HCEC 1CT (cell line): Measurements from ENCODE around the gene LAMP1.
"Not testable (repeated sequence)": the region's sequence is repeated elsewhere in the genome, so short reads cannot be mapped to it uniquely, and the experiment has no call there.

ENCODE experiments used
- DNase-seq: peaks from one replicate; pipeline ENCODE4 v3.0.0-alpha.2; 2017

LAMP1 gene, protein sequence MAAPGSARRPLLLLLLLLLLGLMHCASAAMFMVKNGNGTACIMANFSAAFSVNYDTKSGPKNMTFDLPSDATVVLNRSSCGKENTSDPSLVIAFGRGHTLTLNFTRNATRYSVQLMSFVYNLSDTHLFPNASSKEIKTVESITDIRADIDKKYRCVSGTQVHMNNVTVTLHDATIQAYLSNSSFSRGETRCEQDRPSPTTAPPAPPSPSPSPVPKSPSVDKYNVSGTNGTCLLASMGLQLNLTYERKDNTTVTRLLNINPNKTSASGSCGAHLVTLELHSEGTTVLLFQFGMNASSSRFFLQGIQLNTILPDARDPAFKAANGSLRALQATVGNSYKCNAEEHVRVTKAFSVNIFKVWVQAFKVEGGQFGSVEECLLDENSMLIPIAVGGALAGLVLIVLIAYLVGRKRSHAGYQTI

DNA sequence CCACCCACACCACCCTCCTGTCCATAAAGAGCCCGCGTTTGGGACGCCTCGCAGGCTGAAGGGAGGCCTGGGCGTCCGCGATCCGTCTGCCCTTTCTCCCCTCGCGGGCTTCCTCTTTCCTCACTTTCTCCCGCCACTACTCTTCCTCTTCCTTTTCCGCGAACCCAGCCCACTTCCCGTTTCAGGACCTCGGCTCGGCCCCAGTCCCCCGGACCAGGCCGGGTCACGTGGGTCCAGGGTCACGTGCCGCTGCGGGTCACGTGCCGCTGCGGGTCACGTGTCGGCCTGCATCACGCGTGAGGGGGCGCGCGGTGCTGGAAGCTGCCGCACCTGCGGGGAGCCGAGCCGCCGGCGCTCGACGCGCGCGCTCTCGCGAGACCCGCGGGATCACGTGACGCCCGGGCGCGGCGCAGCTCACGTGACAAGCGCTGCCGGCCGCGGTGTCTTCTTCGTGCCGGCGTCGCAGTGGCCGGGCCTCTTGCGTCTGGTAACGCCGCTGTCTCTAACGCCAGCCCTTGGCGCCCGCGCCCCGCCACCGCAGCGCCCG lies at the start of gene LAMP1:
LAMP1 (plus strand) TSS at position 417 of the 547 bp plus-strand sequence. CDS start 196 bp downstream, outside the sequence.
- peak; percentile 92 for DNase-seq

DNA sequence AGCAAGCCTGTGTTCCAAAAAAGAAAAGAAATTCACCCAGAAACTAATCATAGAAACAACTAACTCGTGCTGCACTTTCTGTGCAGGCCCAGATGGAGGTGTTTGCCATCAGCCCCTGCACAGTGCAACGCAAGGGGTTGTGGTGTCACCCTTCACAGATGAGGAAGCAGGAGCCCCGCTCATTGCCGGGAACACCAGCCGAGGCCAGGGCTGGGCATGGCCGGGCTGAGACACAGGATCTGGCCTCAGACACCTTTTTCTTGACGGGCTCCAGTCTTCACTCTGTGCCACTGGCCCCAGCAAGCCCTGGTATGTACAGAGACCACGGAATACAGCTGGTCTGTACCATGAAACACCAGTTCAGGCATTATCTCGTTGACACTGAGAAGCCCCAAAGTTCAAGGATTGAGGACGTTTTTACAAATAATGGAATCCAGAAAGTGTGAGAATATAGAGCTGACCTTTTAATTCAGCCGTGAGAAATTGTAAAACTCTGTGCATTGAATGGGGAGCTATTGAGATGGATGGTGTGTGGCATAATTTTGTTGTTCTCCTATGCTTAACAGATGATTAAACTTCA lies 44.4 kb upstream of the LAMP1 start:
- DNase-seq = no peak

DNA sequence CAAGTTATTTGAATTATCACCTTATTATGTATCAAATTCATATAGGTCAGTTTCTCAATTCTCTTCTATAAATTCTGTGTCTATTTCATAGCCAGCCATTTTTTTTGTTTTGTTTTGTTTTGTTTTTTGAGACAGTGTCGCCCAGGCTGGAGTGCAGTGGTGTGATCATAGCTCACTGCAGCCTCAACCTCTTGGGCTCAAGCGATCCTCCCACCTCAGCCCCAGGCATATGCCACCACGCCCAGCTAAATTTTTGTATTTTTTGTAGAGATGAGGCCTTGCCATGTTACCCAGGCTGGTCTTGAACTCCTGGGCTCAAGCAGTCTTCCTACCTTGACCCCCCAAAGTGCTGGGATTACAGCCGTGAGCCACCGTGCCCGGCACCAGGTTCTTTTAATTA lies 39.1 kb upstream of the LAMP1 start:
- DNase-seq = not testable (repeated sequence)

DNA sequence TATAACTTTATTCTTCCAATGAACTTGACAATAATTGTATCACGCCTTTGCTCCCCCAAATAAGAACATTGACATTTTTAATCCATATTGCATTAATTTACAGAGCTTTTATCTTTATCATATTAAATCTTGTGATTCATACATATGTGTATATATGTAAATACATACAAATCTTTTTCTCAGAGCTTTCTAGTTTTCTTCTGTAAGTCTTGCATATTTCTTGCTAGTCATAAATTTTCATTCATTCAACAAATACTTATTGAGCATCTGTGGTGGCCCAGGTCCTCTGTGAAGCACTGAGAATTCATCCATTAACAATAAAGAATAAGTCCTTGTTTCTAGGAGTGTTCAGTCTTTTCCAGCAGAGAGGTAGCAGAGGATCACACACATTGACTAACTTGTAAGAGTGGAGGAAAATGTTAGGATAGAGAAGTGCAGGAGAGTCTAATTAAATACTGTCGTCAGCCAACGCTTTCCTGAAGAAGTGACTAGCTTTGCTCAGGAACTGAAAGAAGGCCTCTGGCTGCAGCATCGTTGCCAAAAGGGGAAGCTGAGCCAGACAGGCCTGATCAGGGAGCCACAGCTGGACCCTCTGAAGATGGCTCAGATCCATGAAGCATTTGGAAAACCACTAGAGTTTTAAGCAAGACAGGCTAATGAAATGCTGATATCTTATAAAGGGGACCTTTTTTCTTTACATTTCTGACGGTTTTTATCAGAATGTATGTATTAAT lies 38.6 kb upstream of the LAMP1 start:
- DNase-seq = no peak

DNA sequence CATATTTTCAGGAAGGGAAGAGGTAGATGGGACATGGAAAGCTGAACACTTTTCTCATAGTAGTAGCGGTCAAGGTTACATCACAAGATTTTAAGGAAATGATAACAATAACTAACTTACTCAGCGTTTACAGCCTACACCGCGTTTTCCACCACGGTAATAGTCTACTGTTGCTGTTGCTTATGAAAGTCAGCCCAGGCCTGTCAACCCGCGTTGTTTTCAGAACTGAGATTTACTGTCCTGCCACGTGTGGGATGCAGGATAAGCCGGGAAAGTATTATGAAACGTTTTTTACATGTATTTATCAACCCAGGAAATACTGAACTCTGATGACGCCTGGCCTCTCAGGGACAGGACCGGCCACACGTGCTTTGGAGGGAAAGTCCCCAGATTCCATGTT lies 36.0 kb upstream of the LAMP1 start:
- DNase-seq = no peak

DNA sequence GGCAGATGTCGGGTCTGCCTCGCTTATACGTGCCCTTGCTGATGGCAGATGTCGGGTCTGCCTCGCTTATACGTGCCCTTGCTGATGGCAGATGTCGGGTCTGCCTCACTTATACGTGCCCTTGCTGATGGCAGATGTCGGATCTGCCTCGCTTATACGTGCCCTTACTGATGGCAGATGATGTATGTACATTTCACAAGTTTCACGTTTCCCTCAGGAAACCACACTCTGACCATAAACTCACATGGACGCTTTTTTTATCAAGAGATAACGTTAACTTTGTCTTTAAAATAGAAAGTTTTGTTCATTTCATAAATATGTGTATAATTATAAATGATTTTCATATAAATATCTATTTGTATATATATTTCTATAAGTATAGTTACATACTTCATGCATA lies 34.0 kb upstream of the LAMP1 start:
- not testable (repeated sequence) for DNase-seq

DNA sequence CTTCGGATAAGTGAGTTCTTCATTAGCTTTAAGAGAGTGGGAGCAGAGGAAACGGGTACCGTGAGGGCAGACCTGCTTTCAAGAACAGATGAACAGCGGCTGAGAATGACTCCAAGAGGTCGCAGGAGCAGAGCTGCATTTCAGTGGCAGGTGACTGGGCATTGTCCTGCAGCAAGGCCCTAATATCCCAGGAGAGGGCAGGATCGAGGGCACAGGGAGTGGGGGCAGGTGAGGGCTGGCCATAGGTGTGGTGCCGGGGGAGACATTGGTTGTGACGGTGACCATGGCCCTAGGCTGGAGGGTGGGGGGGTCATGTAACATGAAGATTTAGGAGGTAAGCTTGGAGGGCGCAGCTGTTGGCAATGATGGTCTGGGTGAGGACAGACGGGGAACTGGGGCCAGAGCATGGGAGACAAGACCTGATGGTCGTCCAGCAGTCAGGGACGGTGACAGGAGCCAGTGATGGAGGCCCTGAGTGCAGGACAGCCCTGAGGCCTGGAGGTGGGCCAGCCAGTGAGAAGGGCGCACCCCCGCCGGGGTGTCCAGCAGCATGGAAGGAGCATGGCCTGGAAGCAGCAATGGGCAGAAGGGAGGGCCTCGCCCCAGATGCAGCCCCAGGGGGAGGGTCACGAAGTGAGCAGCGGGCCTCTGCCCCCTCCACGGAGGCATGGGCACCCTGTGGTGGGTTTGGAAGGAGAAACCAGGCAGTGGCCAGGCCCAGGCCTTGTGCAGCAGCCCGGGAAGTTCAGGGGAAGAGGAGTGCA lies 29.2 kb upstream of the LAMP1 start:
- no peak for DNase-seq

DNA sequence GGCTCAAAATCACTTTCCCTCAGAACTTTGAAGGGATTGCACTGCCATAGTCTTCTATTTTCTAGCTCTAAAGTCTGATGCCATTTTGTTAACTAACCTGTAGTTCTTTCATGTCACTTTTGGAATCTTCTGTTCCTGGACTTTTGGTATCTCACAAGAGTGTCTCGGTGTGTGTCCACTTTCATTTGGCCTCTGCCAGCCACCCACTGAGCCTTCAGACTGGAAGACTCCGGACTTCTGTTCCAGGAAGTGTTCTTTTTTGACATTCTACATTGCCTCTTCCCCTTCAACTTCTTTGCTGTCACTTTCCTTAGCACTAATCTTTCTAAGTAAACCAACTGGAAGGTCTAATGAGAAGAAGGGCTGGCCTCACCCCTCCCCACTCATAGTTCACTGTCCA lies 25.0 kb upstream of the LAMP1 start:
- no peak for DNase-seq

DNA sequence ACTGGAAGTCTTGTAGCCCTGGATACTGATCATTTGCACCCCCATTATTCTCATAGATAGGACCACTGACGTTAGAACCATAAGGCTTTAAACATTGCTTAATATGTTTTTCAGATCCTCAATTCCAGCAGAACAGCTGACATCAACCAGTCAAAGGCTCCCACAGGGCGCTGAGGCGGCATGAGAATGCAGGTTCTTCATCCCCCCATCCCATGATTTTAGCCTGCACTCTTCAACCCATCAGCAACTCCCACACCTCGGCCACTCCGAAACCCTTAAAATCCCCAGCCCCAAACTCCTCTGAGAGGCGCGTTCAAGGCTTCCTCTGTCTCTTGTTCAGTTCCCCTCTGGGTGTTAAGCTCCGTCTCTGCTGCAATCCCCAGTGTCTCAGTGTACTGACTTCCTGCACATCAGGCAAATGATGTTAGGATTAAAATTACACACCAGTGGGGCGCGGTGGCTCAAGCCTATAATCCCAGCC lies 24.3 kb upstream of the LAMP1 start:
- no peak for DNase-seq

DNA sequence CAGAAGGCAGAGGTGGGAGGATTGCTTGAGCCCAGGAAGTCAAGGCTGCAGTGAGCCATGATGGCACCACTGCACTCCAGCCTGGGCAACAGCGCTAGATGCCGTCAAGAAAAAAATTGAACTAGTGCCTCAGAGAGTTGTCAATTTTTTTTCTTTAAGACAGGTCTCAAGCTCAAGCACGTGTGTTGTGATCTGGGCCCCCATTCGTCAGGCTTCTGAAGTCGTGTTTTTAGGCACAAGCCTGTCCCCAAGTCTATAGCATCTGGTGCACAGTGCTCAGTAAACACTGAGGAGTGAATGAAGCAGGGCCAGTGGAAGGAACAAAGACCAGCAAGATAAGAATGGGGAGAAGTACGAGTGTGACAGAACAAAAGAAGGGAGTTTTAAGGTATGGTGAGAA lies 23.7 kb upstream of the LAMP1 start:
- no peak for DNase-seq

DNA sequence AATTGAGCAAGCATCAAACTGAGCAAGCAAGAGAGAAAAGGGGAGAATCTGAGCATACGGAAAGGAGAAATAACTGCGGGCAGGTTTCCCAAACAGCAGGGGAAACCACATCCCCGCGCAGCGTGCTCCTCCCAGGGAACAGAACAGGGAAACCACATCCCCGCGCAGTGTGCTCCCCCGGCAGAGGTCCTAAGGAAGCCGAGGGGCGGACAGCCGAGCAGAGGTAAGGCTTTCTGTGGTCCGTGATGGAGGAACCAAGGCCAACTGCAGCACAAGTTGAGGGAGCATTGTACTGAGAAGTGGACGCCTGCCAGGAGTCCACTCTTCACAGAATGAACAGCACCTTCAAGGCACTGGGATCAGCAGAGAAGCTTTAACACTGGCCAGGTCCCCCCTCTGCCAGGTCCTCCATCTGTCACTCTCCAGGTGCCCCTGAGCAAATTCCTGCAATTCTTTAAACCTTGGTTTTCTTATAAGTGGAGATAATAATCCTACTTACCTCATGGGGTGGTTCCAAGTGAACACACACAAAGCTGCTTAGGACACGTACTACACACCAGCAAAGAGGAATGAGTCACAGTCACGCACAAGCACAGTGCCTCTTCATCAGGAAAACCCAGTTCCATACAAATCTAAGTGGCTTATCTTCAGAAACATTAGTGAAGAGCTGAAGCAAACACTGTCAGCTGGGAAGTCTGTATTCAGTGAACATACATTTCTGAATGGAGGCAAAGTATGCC lies 23.0 kb upstream of the LAMP1 start:
- peak; percentile 65 for DNase-seq

DNA sequence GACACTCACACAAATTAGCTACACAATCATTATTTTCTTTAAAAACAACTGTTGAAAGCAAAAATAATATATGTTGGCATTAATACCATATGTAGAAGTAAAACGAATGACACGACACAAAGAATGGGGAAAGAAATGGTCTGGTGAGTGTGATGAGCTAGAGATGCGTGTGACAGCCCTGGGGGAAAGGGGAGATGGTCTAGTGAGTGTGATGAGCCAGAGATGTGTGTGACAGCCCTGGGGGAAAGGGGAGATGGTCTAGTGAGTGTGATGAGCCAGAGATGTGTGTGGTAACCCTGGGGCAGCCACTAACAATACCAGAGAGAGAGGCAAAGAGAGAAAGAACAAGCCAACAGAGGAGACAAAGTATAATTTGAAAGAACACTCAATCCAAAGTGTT lies 22.3 kb upstream of the LAMP1 start:
- no peak for DNase-seq

DNA sequence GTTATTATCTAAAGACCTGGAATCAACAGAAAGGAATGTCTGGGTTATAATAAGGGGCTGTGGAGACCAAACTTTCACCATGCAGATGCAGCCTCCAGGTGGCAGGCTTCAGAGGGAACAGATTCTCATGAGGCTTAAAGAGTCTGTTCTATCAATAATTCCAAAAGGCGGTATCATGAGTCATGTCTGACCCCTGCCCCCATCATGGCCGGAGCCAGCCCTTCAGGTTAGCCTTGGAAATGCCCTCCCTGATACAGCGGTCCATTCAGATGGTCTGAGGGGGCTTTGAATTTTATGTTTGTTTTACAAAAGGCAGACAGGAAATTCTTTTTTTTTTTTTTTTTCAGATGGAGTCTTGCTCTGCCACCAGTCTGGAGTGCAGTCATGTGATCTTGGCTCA lies 21.7 kb upstream of the LAMP1 start:
- peak; percentile 69 for DNase-seq

DNA sequence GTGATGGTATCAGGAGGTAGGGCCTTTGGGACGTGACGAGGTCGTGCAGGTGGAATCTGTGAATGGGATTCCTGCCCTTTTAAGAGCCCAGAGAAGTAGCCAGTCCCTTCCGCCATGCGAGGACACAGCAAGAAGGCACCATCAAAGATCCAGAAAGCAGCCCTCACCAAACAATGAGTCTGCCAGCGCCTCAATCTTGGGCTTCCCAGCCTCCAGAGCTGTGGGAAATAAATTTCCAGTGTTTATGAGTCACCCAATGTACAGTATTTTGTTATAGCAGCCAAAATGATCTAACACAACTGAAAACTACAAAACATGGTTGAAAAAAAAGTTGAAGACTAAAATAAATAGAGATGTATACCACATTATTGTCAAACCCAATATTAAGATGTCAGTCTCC lies 16.9 kb upstream of the LAMP1 start:
- DNase-seq = no peak

DNA sequence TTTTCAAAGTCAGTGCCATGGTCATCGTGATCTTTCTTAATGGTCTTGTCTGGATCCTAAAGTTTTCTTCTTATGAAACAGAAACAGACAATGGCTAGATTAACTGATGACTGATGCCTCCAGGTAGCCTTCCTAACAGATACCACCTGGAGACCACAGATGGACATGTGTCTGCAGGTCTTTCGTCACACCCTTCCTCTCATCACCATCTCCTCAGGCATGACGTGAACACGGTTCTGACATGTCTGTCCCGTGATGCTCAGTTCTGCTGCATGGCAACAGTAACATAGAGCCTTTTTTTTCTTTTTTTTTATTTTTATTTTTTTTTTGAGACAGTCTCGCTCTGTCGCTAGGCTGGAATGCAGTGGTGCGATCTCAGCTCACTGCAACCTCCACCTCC lies 13.1 kb upstream of the LAMP1 start:
- DNase-seq = no peak

DNA sequence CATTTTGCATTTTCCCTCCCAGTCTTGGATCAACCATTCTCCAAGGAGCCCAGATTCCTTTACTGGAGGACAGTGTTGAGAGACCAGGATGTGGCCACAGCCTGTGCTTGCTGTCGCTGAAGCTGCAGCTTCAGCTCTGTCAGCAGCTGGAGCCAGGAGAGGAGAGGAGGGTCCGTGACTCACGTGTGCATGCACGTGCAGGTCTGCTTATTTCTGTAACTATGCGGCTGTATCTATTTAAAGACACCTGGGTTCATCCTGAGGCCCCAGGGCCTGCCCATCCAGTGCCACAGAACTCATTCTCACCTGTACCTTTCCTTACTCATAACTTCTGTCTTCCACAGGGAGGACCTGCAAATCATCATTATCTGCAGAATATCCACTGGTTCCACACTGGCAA lies 8.2 kb upstream of the LAMP1 start:
- no peak for DNase-seq

DNA sequence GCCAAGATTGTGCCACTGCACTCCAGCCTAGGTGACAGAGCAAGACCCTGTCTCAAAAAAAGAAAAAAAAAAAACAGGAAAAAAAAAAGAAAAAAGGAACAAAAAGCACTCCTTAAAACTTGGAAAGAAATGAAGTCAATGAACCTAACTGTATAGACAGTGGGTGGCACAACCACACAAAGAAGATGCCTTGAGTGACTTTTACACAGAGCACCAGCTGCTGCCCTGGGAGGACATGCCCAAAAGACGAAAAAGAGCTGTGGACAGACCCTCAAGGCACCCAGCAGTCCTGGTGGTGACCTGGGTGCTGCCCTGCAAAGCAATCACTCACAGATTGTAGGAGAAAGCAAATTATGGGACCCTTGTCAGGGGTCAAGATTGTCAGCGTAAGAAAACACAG lies 5.9 kb upstream of the LAMP1 start:
- DNase-seq = no peak

DNA sequence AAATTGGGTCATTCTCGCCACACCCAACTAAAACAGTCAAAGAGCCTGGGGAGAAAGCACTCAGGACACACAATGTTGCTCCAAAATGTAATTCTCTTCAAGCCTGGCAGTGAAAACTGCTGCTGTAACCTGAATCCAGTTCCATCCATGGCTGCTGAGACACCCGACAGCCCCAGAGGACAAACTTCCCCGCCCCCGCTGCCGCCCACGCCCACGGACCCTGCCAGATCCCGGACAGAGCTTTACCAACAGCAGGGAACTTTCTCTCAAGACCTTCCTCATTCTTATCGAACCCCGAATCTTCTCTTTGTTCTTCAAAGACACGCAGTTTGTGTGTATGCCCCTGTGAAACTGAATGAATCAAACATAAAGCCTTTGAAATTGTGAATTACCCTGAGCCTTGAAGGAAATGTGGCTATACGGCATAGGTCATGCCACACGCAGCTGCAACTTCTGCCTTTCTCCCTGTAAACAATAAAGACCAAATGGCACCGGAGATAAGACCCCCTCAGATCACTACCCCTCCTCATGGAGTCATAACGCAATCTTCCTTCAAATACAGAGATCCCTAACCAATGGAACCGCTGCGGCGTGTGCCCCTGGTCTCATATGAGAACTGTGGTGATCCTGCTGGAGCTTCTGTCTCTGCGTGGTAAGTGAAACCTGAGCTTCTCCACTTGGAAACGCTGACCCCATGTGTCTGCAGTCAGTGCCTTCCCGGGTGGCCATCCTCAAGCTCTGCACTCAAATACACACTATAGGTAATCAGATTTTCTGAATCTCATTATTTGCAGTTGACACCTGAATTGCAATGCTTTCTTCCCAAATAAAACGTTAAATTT lies 4.8 kb upstream of the LAMP1 start:
- DNase-seq = peak; percentile 48

DNA sequence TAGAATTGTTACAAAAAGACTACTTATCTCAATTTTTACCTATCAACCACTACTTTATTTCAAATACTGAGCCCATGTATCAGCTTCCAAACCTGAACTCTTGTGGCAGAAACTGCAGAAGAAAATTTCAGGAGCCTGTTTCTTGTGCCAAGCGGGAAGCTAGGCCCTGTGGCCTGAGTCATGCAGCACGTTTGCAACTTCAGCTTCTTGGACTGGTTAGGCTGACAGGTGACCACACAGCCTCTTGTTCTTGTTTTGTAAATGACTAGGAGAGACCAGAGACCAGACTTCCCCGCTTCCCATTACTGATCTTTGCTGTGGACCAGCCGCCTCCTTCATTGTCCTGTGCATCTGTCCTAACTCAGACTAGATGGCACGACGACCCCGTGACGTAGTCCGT lies 3.4 kb upstream of the LAMP1 start:
- DNase-seq = no peak

DNA sequence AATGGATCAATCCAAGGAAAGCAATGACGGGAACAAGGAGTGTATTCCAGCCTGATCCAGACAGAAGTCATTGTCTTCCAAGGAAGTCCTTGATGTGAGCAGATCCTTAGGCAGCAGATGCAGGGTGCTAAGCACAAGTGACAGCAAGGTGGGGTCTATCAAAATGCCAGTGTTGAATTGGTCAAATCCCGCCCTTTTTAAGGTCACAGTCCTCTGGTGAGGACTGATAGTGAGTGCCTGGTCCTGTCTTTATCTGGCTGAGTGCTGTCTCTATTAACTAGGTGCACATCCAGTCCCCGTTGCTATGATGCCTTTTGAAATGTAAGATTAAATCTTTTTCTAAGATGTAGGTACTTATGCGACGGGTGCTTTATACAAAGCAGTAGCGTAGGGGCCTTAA lies 1.3 kb upstream of the LAMP1 start:
- DNase-seq = no peak
